ENCODE measurements around the gene FTH1. TPM values are rescaled to one million over a fixed set of nuclear protein-coding genes. Genes with fewer than 3 reads are reported as not detected.

Gene FTH1
- total RNA-seq, 1 experiment from 2014 or later, result 1,937 TPM

DNA sequence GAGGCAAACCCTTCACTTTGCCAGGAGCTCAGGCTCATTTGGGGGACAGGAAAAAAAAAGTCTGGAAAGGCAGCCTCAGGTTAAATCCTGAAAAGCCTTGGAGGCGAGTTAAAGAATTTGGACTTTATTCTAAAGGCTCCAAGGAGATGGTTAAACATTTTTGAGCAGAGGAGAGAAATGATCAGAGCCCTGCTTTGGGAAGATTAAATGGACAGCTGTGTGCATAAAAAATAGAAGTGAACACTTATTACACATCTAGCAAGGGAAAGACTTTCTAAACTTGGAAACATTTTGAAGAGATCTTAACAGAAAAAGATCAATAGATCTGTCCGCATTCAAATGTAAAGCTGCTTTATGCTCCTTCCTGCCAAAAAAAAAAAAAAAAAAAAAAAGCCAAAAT, 41.7 kb downstream of the FTH1 start:
- CTCF ChIA-PET, result no interaction called here
- ATAC-seq (no peak), DNase-seq (no peak)
- no peak for TF ChIP-seq EZH2 (IDR thresholded peaks at IDR 0.05; ENCODE audit: low read length, unreplicated experiment)
- no peak for TF ChIP-seq EZH2phosphoT487 (IDR thresholded peaks at IDR 0.05; ENCODE audit: borderline replicate concordance, low read length)
- TF ChIP-seq, protein P1, sequence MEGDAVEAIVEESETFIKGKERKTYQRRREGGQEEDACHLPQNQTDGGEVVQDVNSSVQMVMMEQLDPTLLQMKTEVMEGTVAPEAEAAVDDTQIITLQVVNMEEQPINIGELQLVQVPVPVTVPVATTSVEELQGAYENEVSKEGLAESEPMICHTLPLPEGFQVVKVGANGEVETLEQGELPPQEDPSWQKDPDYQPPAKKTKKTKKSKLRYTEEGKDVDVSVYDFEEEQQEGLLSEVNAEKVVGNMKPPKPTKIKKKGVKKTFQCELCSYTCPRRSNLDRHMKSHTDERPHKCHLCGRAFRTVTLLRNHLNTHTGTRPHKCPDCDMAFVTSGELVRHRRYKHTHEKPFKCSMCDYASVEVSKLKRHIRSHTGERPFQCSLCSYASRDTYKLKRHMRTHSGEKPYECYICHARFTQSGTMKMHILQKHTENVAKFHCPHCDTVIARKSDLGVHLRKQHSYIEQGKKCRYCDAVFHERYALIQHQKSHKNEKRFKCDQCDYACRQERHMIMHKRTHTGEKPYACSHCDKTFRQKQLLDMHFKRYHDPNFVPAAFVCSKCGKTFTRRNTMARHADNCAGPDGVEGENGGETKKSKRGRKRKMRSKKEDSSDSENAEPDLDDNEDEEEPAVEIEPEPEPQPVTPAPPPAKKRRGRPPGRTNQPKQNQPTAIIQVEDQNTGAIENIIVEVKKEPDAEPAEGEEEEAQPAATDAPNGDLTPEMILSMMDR (conservative IDR thresholded peaks at IDR 0.05; ENCODE audit: low read depth, low read length), result no peak
- no peaks in the 10 kb centered on the region for H3K27me3 ChIP-seq (ENCODE audit: low read length)
- H3F3A ChIP-seq (ENCODE audit: low read length, unreplicated experiment), result no peaks in the 10 kb centered on the region
- intact Hi-C loops (cut with micrococcal nuclease), result no loop called here
- H4K20me1 ChIP-seq (ENCODE audit: low read length), result no peaks in the 10 kb centered on the region
- no peaks in the 10 kb centered on the region for H3K9me2 ChIP-seq (replicated peaks; ENCODE audit: low read length)
- H3K9me3 ChIP-seq (ENCODE audit: low read length), result no peaks in the 10 kb centered on the region
- H3K4me3 ChIP-seq (ENCODE audit: low read length), result no peak overlapping the region
- no peak overlapping the region for H3K27ac ChIP-seq (ENCODE audit: low read length)
- H3K4me1 ChIP-seq (ENCODE audit: insufficient read depth, low read length), result no peaks in the 10 kb centered on the region
- no peaks in the 10 kb centered on the region for H3K79me2 ChIP-seq (ENCODE audit: low read length)
- H2AFZ ChIP-seq (ENCODE audit: low read length), result no peak overlapping the region
- no peak overlapping the region for H3K4me2 ChIP-seq (ENCODE audit: low read length)
- BruUV-seq (replicated peaks), result no TSS peak
- no peaks in the 10 kb centered on the region for H3K36me3 ChIP-seq (ENCODE audit: low read depth, low read length)
- no peak overlapping the region for H3K9ac ChIP-seq (ENCODE audit: low read length)
- POLR2A ChIA-PET (ENCODE audit: unreplicated experiment), result interaction anchor here (0.5 kb wide), 1 partner anchor 292 kb away, joined by 7 read pairs; no protein-coding TSS in a partner anchor

DNA sequence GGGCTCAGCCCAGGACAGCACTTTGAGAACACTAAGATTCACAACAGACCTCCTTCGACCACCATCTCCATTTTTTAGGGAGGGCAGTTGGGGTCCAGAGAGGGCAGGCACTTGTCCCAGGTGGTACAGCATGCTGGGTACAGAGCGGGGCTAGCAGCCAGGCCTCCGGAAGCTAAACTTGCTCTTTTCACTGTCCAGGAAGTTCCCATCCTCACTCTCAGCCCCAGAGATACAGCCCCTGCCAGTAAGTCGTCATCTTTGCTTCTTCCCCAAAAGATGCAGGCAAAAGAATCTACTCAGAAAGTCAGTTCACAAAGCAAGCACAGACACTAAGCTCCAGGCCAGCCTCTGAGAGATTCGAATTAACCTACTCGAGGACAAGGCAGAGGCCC, 43.4 kb downstream of the FTH1 start:
- Histone ChIP-seq H3K79me2 (ENCODE audit: low read length) (no peaks in the 10 kb centered on the region), H3K4me2 (ENCODE audit: low read length) (no peak overlapping the region), H3K27ac (ENCODE audit: low read length) (no peak overlapping the region), H3K4me3 (ENCODE audit: low read length) (no peak overlapping the region), H3K9me2 (replicated peaks; ENCODE audit: low read length) (no peaks in the 10 kb centered on the region), H3K36me3 (ENCODE audit: low read depth, low read length) (no peaks in the 10 kb centered on the region), H3F3A (ENCODE audit: low read length, unreplicated experiment) (no peaks in the 10 kb centered on the region), H3K9me3 (ENCODE audit: low read length) (no peaks in the 10 kb centered on the region), H2AFZ (ENCODE audit: low read length) (no peak overlapping the region), H3K27me3 (ENCODE audit: low read length) (no peaks in the 10 kb centered on the region), H3K4me1 (ENCODE audit: insufficient read depth, low read length) (no peaks in the 10 kb centered on the region), H4K20me1 (ENCODE audit: low read length) (no peaks in the 10 kb centered on the region), H3K9ac (ENCODE audit: low read length) (no peak overlapping the region)
- POLR2A ChIA-PET (ENCODE audit: unreplicated experiment), result no interaction called here
- DNase-seq (no peak), ATAC-seq (no peak)
- CTCF ChIA-PET, result no interaction called here
- BruUV-seq (replicated peaks), result no TSS peak
- intact Hi-C loops (cut with micrococcal nuclease), result no loop called here
- TF ChIP-seq EZH2phosphoT487 (IDR thresholded peaks at IDR 0.05; ENCODE audit: borderline replicate concordance, low read length) (no peak), EZH2 (IDR thresholded peaks at IDR 0.05; ENCODE audit: low read length, unreplicated experiment) (no peak)
- TF ChIP-seq, protein P1 (conservative IDR thresholded peaks at IDR 0.05; ENCODE audit: low read depth, low read length), result no peak

DNA sequence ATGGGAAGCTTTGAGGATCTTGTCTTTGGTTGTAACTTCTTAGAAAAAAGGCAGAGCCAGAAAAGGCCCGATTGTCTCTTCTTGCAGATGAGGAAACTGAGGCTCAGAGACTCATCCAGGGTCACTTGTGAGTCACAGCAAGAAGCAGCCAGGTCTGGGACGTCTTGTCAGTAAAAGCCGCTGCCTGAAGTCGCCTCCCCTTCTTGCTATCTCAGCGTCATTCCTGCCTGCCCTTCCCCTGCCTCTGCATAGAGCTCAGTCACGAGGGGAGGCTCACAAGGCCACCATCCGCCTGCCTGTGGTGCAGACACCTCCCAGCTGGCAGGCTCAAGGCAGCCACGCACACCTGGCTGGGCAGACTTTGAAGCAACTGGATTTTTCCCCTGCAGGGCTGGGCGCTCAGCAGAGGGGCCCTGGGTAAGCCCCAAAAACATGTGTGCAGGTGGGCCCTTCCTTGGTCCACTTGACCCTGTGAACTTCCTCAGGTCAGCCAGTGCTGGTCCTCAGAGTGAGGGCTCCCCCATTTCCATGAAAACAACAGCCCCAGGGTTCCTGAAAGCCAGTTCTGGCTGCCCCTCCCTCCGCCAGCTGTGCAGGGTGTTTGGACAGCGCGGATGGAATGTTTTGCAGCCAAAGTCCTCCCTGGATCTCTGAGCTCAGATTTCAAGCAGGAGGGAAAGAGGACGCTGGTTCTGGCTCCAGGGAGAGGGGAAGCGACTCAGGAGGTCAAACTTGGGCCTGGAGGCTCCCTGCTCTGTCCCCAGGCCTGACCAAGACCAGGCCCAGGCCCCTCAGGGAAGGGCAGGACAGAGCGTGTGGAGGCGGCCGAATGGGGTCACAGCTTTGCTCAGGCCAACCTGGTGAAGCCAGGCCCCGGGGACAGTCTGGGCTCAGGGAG, 44.0 kb downstream of the FTH1 start:
- peaks cover 3% of the 10 kb centered on the region; the same call in 1 of the 2 replicates for H3K27me3 ChIP-seq (ENCODE audit: low read length)
- ATAC-seq (peak; percentile 34), DNase-seq (no peak)
- TF ChIP-seq EZH2phosphoT487 (IDR thresholded peaks at IDR 0.05; ENCODE audit: borderline replicate concordance, low read length), result no peak
- no peak for TF ChIP-seq EZH2 (IDR thresholded peaks at IDR 0.05; ENCODE audit: low read length, unreplicated experiment)
- TF ChIP-seq, protein P1 (conservative IDR thresholded peaks at IDR 0.05; ENCODE audit: low read depth, low read length), result no peak
- intact Hi-C loops (cut with micrococcal nuclease), result no loop called here
- no peak overlapping the region for H3K27ac ChIP-seq (ENCODE audit: low read length)
- H3K9ac ChIP-seq (ENCODE audit: low read length), result no peak overlapping the region
- no peaks in the 10 kb centered on the region for H4K20me1 ChIP-seq (ENCODE audit: low read length)
- no peaks in the 10 kb centered on the region for H3K4me1 ChIP-seq (ENCODE audit: insufficient read depth, low read length)
- H3F3A ChIP-seq (ENCODE audit: low read length, unreplicated experiment), result no peaks in the 10 kb centered on the region
- ChIA-PET POLR2A (ENCODE audit: unreplicated experiment) (interaction anchor here (0.6 kb wide), 1 partner anchor 698 kb away, joined by 4 read pairs; the partner anchor contains the start of gene B3GAT3), CTCF (interaction anchor here (0.6 kb wide), 1 partner anchor 127 kb away, joined by 3 read pairs; no protein-coding TSS in a partner anchor)
- no peaks in the 10 kb centered on the region for H3K79me2 ChIP-seq (ENCODE audit: low read length)
- H3K9me2 ChIP-seq (replicated peaks; ENCODE audit: low read length), result no peaks in the 10 kb centered on the region
- no peak overlapping the region for H3K4me3 ChIP-seq (ENCODE audit: low read length)
- no peaks in the 10 kb centered on the region for H3K9me3 ChIP-seq (ENCODE audit: low read length)
- H2AFZ ChIP-seq (ENCODE audit: low read length), result no peak overlapping the region
- no TSS peak for BruUV-seq (replicated peaks)
- H3K4me2 ChIP-seq (ENCODE audit: low read length), result no peak overlapping the region
- H3K36me3 ChIP-seq (ENCODE audit: low read depth, low read length), result no peaks in the 10 kb centered on the region
